K562 (cell line): ENCODE data around the gene PSD4. TPM values are rescaled to one million over a fixed set of nuclear protein-coding genes. Genes with fewer than 3 reads are reported as not detected.

Experiments
- ATAC-seq: fragments of 200-7000 bp; cut with Tn5 transposase; 3 replicates; pipeline ENCODE4 v1.9.1; 2020; ENCODE audit warnings: moderate library complexity
- BruUV-seq: library from RNA; stranded (reverse); fragments of 400-500 nt; replicated peaks from 2 replicates; lab custom pipeline; 2021; lab: Mats Ljungman, UMichigan
- CTCF ChIA-PET: fragments of 300-600 bp; formaldehyde crosslinking; extraction: SDS; loops from one replicate; lab custom pipeline; 2021; ENCODE audit warnings: low intra/inter-chr PET ratio; lab: Yijun Ruan, JAX
- POLR2A ChIA-PET: fragments of 300-600, 350-650 bp; sonication (Branson Sonifier 250); formaldehyde crosslinking; extraction: SDS; loops from one replicate; lab custom pipeline; 2021; ENCODE audit warnings: antibody characterized with exemption, inconsistent platforms; lab: Yijun Ruan, JAX
- DNase-seq, 4 experiments: peaks; one replicate each; pipeline versions ENCODE4 v3.0.0 to v3.0.0-alpha.2; 2011 to 2018; ENCODE audit warnings: low spot score in 3 of 4, mixed read lengths in 3 of 4; ENCODE audit errors: extremely low read depth in 1 of 4
- FAIRE-seq: peaks from 2 replicates; lab custom pipeline; 2011; peaks lifted over from hg19 to GRCh38; lab: Jason Lieb, UNC
- H2AFZ ChIP-seq: 2 replicates; pipeline ENCODE4 v1.6.0; 2011; ENCODE audit warnings: low read depth, low read length, control low read depth, inconsistent platforms
- H3K27ac ChIP-seq: fragments of 200-600 bp; 3 replicates; pipeline ENCODE4 v1.8.0; 2011; ENCODE audit warnings: low read depth, mild to moderate bottlenecking, control low read depth, inconsistent platforms, low read length, moderate library complexity, mixed read lengths; ENCODE audit errors: extremely low read depth
- H3K27me3 ChIP-seq, 2 experiments: fragments of 300-600 bp in 1 of 2; 2 replicates in 1 of 2; 3 replicates in 1 of 2; pipeline versions ENCODE4 v1.6.0 to v1.8.0; 2011; ENCODE audit warnings: inconsistent platforms in 2 of 2, low read length in 2 of 2, mild to moderate bottlenecking in 1 of 2, mixed read lengths in 1 of 2, moderate library complexity in 1 of 2; ENCODE audit not compliant: control insufficient read depth in 2 of 2, insufficient read depth in 2 of 2
- H3K36me3 ChIP-seq: fragments of 300-600 bp; 3 replicates; pipeline ENCODE4 v1.8.0; 2011; ENCODE audit warnings: mild to moderate bottlenecking, low read length, inconsistent platforms; ENCODE audit not compliant: control insufficient read depth, insufficient read depth
- H3K4me1 ChIP-seq, 2 experiments: fragments of 200-600 bp in 1 of 2; replicated peaks in 1 of 2; 2 replicates in 1 of 2; 3 replicates in 1 of 2; pipeline versions ENCODE4 v1.5.1 to v1.8.0; 2011; ENCODE audit warnings: inconsistent platforms in 2 of 2, low read length in 2 of 2, mild to moderate bottlenecking in 1 of 2, mixed read lengths in 1 of 2, moderate library complexity in 1 of 2; ENCODE audit not compliant: control insufficient read depth in 2 of 2, insufficient read depth in 2 of 2
- H3K4me2 ChIP-seq: 2 replicates; pipeline ENCODE4 v1.6.1; 2011; ENCODE audit warnings: low read length, control low read depth, inconsistent platforms, mixed read lengths; ENCODE audit not compliant: insufficient read depth
- H3K4me3 ChIP-seq: fragments of 200-600 bp; sonication (generic), shearing (Covaris generic); 2 replicates; pipeline ENCODE4 v1.5.1; 2016; ENCODE audit warnings: control low read depth, inconsistent platforms
- H3K79me2 ChIP-seq: fragments of 200-600 bp; 3 replicates; pipeline ENCODE4 v1.8.0; 2011; ENCODE audit warnings: low read length, inconsistent platforms; ENCODE audit not compliant: control insufficient read depth, insufficient read depth
- H3K9ac ChIP-seq, 2 experiments: 2 replicates each; pipeline versions ENCODE4 v1.6.0 to v1.6.1; 2011; ENCODE audit warnings: low read depth in 2 of 2, low read length in 2 of 2, control low read depth in 1 of 2, inconsistent platforms in 1 of 2, mild to moderate bottlenecking in 1 of 2, mixed read lengths in 1 of 2; ENCODE audit not compliant: insufficient read depth in 1 of 2
- H3K9me1 ChIP-seq: one replicate; pipeline ENCODE4 v1.6.0; 2011; ENCODE audit warnings: inconsistent platforms, mild to moderate bottlenecking, low read length, moderate library complexity; ENCODE audit not compliant: control insufficient read depth, insufficient read depth
- H3K9me3 ChIP-seq: replicated peaks from 2 replicates; pipeline ENCODE4 v1.5.1; 2011; ENCODE audit warnings: low read depth, low read length, inconsistent platforms; ENCODE audit not compliant: control insufficient read depth, insufficient read depth
- H4K20me1 ChIP-seq: replicated peaks from 2 replicates; pipeline ENCODE4 v1.6.1; 2011; ENCODE audit warnings: low read length, inconsistent platforms, mixed read lengths; ENCODE audit not compliant: control insufficient read depth, insufficient read depth
- ARID1B ChIP-seq: fragments of 450-650 bp; IDR thresholded peaks from 2 replicates; pipeline ENCODE4 v1.6.1; 2016; ENCODE audit warnings: antibody characterized with exemption, mild to moderate bottlenecking, inconsistent platforms
- BRD9 ChIP-seq: fragments of 450-650 bp; IDR thresholded peaks from 2 replicates; pipeline ENCODE4 v1.6.1; 2018; ENCODE audit warnings: low read depth; ENCODE audit not compliant: partially characterized antibody
- BRF2 ChIP-seq: IDR thresholded peaks from 3 replicates; pipeline ENCODE4 v1.6.1; 2011; ENCODE audit warnings: borderline replicate concordance, mild to moderate bottlenecking; ENCODE audit not compliant: insufficient read length, insufficient read depth
- HNRNPUL1 ChIP-seq: fragments of 200-400 bp; formaldehyde crosslinking; IDR thresholded peaks from 2 replicates; pipeline ENCODE4 v1.6.1; 2017; ENCODE audit warnings: low read length
- IFI16 ChIP-seq: fragments of 250-450 bp; sonication (Bioruptor Pico); IDR thresholded peaks from 2 replicates; pipeline ENCODE4 v2.1.2; 2022; ENCODE audit warnings: mild to moderate bottlenecking, inconsistent platforms
- LEF1 ChIP-seq: fragments of 450-650 bp; IDR thresholded peaks from 2 replicates; pipeline ENCODE4 v1.6.1; 2016; ENCODE audit warnings: mild to moderate bottlenecking
- PREB ChIP-seq: sonication (generic); formaldehyde crosslinking; IDR thresholded peaks from 2 replicates; pipeline ENCODE4 v1.8.1; 2023; ENCODE audit warnings: mild to moderate bottlenecking, missing genetic modification reagents
- RREB1 ChIP-seq: fragments of 250-450 bp; sonication (Bioruptor Pico); IDR thresholded peaks from 2 replicates; pipeline ENCODE4 v1.4.0; 2020
- SNIP1 ChIP-seq: fragments of 450-650 bp; IDR thresholded peaks from 2 replicates; pipeline ENCODE4 v1.7.1; 2017; ENCODE audit warnings: low read depth, mild to moderate bottlenecking
- ZNF121 ChIP-seq: sonication (generic); formaldehyde crosslinking; conservative IDR thresholded peaks from 2 replicates; pipeline ENCODE4 v1.8.0; 2022; ENCODE audit warnings: missing genetic modification reagents
- WGBS: fragments of 100-300 bp; shearing (Covaris generic); methylation state at CpG from one replicate; pipeline ENCODE4 v1.1.6; 2016; ENCODE audit warnings: low coverage, mixed read lengths; ENCODE audit not compliant: insufficient coverage; ENCODE audit errors: missing lambda C conversion rate; 5-methylcytosine and 5-hydroxymethylcytosine counted together
- in situ Hi-C: fragments of 300-500 bp; cut with MboI; formaldehyde crosslinking; loops from 4 replicates; pipeline ENCODE4 v1.15.0; 2018; ENCODE audit warnings: inconsistent platforms, mixed read lengths
- intact Hi-C: fragments of 100-400 bp; cut with micrococcal nuclease; formaldehyde crosslinking; loops from 2 replicates; pipeline ENCODE4 v1.14.2; 2022
- polyA plus RNA-seq, 8 experiments: library from polyadenylated mRNA; depleted of rRNA in 4 of 8; stranded (reverse) in 5 of 8; unstranded in 3 of 8; fragments of >200 nt; fragmentation: Nextera tagmentation in 2 of 8; fragmentation: Illumina TruSeq in 1 of 8; extraction: Ambion mirVana in 2 of 8; extraction: Trizol in 1 of 8; gene quantifications; 2 replicates each; pipeline versions ENCODE4 v1.2.1 to v1.2.3, GENCODE V29; 2011 to 2014; ENCODE audit warnings: inconsistent platforms in 1 of 8, missing spikeins in 1 of 8
- total RNA-seq, 7 experiments: library from RNA; depleted of rRNA in 6 of 7; stranded (reverse); fragments of >200 nt in 6 of 7; fragmentation: Illumina TruSeq in 2 of 7; extraction: Trizol in 2 of 7; gene quantifications; 2 replicates each; pipeline versions ENCODE4 v1.2.1 to v1.2.3, GENCODE V29; 2011 to 2021; ENCODE audit warnings: low replicate concordance in 1 of 7

The PSD4 gene
- total and polyA plus RNA-seq, 9 of the 15 experiments (the other 6 are each of a cell fraction or from before 2014, with no cell fraction given) = 0.46 to 54.0 (median 20.8) TPM

DNA sequence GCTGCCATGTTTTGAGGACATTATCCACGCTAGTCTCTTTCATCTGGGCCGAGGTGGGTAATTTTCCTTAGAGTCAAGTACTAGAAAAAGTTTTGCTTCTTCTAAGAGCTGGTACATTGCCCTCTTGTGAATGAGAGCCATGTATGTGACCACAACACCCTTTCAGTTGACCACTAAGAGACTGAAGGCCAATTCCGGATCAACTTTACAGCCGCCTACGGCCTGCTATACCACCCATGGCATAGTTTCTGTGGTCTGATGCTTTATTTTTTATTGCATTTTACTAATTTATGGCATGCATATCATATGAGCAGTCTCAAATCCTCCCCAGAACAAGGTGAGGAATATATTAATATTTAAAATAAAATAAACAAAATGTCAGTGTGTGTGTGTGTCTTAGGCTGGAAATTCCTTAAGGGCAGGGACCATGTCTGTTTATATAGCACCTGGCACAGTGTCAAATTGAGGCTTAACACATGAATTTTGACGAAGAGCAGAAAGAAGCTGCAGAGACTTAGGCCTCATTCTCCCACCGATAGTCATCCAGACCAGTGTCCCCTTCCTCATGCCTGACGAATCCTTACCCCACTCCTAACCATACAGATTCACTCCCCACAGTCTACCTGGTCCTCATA lies 35.4 kb downstream of the PSD4 start:
- no peak for FAIRE-seq
- ChIA-PET POLR2A (no interaction called here), CTCF (no interaction called here)
- 0 out of 4 replicates have a peak overlapping the region, but pooled peaks of 1 of the 2 experiments have one; percentile 4 for H3K9ac ChIP-seq
- 20% methylated on average over 8 of the region's 8 CpGs for WGBS
- H3K4me2 ChIP-seq = no peak overlapping the region
- H3K27ac ChIP-seq = no peak overlapping the region
- peaks cover 2 to 13% of the 10 kb centered on the region in 2 experiments; a peak in 3 of 5 replicates for H3K27me3 ChIP-seq
- H4K20me1 ChIP-seq = no peaks in the 10 kb centered on the region
- no peaks in the 10 kb centered on the region for H3K9me3 ChIP-seq
- no peak for ATAC-seq
- H3K79me2 ChIP-seq = no peaks in the 10 kb centered on the region
- H2AFZ ChIP-seq = no peak overlapping the region
- no peaks in the 10 kb centered on the region for H3K36me3 ChIP-seq
- H3K9me1 ChIP-seq = no peaks in the 10 kb centered on the region
- BruUV-seq = no TSS peak
- H3K4me1 ChIP-seq = peaks cover 3 to 4% of the 10 kb centered on the region in 2 experiments; a peak in 4 of 5 replicates
- no peak for DNase-seq
- intact Hi-C loops = no loop called here
- H3K4me3 ChIP-seq = no peak overlapping the region
- in situ Hi-C loops = loop anchor here (5.0 kb wide), 1 partner anchor 163 kb away; no protein-coding TSS in a partner anchor
- TF ChIP-seq HNRNPUL1 (no peak), PREB (CRISPR knock-in tag) (no peak), LEF1 (no peak), BRF2 (no peak), RREB1 (CRISPR knock-in tag) (no peak), ZNF121 (CRISPR knock-in tag) (no peak), BRD9 (no peak), IFI16 (CRISPR knock-in tag) (no peak), ARID1B (no peak), SNIP1 (no peak)
